GM18508 (cell line): ENCODE data around the gene WDFY2.

Experiments
- ATAC-seq: cut with Tn5 transposase; IDR thresholded peaks from one replicate; pipeline ENCODE4 v1.9.1; 2021; ENCODE audit warnings: moderate number of reproducible peaks; ENCODE audit not compliant: insufficient read depth, unreplicated experiment

Gene WDFY2

DNA sequence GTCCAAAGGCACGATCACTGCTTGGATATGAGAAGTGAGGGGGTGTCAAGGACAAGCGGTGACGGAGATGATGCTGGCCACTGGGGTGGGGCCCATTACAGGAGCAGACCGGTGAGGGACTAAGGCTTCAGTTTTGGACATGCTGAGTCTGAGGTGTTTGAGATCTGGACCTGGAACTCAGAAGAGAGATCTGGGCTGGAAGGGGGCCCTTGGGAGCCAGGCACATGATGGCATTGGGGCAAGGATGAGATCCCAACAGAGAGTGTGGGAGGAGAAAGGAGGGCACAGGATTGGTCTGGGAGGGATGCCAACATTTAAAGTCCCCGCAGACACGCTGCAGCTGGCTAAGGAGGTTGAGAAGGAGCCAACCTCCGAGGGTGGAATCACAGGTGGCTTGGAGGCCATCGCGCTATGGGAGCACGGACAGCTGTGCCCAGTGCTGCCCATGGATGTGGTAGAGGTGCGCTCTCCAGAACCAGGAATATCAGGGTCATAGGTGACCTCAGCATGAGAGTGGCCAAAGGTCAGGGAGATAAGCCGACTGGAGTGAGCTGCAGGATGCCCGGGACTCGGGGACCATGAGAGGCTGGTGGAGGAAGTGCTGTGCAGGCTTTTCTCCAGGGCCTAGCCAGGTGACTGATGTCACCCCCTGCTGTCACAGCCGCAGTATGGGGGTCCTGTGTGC, 197.9 kb downstream of the WDFY2 start:
- no peak for ATAC-seq

DNA sequence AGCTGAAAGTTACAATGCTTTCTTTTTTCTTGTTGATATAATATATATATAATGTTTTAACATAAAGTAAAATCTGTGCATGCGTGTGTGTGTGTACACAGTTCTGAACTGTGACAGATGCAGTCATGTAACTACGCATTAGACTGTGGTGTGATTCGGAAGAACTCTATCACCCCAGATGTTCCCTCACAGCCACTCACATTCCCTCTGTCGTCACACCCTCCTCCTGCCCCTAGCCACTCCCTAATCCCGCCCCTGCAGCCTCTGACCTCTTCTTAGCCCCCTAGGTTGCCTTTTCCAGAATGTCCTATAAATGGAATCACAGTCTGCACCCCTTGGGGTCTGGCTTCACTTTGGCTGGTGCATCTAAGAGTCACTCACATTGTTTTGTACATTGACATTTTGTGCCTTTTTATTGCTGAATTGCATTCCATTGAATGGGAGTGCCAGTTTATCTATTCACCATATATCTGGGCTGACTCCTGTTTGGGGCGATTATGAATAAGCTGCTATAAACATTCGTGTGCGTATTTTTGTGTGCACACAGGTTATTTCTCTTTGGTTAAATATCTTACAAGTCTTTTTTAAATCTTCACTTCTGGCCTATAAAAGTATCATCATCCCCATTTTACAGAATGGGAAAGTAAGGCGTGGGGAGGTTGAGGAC, 199.3 kb downstream of the WDFY2 start:
- ATAC-seq: no peak

DNA sequence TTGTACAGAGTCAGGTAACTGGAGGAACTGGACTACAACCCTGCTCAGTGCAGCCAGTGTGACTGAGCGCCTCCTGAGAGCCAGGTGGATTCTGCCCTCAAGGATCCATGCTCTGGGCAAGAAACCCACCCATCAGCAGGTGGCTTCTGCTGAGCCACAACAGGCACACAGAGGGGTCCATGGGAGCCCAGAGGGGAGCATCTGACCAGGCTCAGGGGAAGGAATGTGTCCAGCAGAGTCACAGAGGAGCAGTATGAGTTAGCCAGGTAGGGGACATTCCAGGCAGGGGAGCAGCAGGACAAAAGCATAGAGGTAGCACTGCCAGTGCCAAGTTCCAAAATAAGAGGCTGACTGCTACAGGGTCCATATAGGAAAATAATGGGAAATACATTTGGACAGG, 199.8 kb downstream of the WDFY2 start:
- no peak for ATAC-seq

DNA sequence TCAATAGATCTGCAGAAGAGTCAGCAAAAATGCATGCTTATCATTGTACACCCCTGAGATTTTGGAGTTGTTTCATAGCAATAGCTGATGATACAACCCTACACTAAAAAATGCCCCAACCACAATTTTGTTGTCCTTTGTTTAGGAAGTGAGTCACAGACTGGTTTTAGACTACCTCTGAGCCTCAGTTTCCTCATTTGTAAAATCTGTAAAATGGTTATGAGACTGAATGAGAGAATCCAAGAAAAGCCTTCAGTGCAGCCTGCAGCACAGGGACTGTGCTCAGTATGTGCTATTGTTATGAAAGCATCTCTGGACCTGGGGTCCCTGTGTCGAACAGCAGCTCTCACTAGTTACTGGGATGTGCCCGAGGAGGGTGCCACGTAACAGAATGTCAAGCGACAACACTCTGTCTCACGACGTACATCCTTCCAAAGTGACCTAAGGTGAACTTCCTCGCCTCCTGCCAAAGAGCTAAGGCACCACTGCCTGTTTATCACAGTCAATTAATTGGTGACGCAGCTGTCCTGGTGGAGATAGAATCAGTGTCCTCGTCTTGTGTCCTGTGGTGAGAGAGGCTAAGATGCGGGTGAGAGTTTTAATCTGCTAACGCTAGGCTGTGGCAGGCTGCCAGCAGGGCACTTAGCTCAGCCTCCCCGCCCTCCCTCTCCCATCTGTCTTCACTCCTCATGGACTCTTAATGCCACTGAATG, 201.6 kb downstream of the WDFY2 start:
- ATAC-seq: no peak

DNA sequence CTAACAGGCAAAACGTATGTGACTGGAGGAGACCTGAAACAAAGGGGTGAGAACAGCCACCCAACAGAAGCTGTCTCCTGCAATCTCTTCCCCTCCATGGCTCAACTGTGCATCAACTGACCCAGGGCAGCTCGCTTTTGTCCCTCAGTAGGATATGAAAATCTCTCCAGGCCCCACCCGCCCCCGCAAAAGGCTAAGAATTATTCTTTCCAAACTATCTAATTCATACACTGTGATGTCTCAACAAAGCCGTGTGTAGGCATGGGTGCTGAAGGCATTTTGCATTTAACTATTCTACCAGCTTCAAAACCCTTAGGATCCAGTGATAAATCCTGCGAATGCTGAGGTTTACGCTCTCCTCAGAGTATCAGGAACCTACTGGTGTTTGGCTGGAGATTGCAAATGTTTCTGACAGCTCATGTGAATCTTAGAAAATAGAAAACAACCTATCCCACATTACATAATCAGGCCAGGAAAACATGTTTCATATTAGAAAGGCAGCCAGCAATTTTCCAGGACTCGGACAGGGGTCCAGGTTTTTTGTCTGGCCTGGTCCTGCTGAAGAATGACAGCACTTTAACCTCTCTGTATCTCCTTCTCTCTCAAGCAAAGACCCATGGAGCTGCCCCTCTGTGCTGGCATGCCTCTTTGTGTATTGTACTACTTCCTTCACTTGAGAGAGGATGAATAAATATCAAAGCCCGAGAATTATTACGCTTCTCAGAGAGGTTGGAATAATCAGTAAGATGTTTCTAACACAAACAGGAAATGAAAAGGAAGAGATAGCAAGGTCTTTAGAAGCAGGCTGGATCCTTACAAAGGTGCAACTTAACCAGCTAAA, 202.4 kb downstream of the WDFY2 start:
- no peak for ATAC-seq

DNA sequence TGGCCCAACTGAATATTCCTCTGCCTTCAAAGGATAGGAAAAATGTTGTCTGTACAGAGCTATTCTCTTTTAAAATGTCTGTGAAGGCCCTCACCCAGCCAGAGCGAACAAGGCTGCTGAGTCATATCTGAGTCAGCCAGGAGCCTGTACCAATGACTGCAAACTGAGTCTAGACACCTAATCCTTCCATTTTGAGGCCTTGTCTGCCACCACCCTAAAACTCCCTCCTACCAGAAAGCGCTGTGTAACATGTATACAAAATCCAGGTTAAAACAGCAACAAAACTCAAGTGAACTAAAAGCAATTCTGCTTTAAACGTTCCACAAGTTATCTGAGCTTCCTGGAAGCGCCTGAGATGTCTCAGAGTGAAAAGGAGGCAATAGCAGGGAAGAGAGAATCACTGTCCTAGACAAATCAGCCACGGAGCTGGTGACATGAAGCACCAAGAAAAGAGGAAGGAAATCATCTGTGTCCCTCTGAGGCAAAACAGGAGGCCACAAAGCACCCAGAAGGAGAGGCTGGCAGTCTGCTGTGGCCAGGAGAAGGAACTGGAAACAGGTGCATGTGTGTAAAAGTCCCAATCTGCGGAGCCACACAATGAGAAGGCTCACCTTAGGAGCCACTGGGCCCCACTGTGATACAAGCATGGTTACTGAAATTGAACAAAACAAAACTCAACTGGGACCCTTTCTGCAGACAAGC, 209.5 kb downstream of the WDFY2 start:
- ATAC-seq: peak; percentile 35

DNA sequence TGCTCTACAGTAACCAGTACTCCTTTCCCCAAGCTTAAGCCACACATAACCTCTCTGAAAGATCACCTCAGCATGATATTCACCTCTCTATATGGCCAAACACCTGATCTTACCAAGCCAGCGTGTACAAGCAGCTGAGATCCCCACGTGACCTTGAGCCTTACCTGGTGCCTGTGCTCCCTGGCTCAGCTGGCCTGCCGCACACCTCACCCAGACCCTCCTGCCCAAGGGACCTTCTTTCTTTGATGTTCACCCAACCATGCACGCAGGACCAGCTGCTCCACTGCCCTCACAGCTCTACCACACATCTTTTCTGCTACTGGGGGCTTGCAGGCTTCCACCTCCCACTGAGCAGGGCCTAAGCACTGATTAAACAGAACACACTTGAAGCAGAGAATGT, 210.7 kb downstream of the WDFY2 start:
- ATAC-seq: no peak

DNA sequence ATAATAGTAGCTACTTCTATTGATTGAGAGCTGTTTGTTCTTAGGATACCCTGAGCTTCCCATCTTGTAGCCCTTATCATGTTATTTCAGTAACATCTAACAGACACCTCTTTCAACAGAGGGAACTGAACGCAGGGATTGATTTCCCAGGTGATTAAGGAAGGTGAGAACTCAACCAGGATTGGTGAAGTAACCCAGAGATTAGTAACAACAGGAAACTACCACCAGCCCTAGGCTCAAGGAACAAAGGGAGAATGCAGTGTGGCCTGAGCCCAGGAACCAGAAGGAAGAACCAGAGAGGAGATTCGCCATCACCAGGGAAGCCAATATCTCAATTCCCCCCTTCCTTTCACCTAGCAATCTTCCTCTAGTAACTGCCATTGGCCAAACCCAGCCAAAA, 211.2 kb downstream of the WDFY2 start:
- ATAC-seq: no peak

DNA sequence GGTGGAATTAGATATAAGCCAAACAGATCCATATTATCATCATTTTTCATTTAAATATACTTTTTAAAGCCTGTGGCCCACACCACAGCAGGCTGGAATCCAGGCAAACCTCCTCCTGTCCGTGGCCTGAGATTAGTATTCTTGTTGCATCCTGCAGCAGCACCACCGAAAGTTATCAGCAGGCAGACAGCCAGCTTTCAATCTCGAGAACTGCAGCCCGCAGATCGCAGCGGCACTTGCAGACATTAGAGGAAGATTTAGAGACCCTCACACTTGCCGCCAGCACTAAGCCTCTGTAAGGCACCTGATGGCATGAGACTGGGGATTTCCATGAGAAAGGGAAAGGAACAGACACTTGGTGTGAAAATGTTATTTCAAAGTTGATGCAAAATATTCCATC, 212.3 kb downstream of the WDFY2 start:
- no peak for ATAC-seq

DNA sequence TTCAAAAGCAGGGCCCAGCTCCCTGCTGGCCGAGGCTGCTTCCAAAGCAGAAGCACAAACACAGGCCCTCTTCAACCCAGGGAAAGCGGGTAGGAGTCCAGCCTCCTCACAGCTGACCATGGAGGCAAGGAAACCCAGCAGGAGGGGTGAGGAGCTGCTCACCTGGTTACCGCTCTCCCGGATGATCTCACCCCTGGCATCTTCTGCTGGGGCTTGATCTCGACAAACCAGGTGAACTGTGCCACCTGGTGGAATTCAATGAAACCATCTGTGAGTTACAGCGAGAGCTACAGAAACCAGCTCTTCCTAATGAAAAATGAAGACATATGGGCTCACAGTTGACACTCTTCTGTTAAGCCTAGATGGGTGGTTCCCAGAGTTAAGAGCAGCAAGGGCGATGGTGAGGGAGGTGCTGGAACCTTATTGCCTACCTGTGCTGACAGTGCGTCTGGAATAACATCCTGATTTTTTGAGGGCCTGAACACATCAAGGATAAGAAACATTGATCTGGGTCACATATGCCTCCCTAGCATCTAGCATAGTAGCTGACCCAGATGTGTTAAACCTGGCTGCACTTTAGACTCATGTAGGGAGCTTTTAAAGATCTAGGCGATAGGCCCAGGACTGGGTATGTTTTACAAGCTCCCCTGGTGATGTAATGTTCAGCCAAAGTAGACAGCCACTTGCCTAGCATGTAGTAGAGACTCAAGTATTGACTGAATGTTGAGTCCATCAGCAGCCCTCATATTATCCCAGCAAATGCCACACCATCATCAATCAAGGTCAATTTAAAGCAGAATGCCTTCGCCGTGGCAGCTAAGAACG, 213.6 kb downstream of the WDFY2 start:
- no peak for ATAC-seq

DNA sequence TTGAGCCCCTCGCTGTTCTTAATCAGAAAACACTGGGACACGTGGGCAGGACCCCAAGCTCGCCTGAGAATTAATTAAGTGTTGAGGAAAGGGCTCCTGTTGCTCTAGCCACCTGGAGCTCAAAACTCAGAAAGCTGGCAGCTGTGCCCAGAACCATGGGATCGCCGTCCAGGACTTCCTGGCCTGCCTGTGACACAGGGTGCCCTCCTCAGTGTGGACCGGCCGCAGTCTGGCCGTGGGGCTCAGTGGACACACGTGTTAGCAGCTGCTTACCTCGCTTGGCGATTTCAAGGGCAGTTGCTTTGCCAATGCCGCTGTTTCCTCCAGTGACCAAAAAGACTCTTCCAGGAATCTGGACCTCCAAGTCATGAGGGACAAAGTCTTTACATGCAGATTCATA, 215.0 kb downstream of the WDFY2 start:
- ATAC-seq: no peak

DNA sequence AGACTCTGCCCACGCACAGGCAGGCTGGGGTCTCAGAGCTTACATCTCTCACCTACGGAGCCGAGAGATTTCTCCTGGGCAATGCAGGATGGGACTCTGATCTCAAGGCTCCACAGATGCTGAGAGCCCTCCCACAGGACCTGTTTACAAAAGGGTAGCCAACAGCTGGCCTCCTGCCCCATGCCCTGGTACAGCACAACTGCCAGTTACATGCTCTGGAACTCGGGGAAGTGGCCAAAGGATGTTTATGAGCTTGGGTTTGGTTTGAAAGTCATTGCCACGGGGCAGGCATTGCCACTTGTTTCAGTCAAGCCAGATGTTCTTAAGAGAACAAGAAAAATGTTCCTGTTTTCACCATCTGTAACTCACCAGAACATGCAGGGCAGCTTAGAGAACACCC, 216.2 kb downstream of the WDFY2 start:
- ATAC-seq: no peak

DNA sequence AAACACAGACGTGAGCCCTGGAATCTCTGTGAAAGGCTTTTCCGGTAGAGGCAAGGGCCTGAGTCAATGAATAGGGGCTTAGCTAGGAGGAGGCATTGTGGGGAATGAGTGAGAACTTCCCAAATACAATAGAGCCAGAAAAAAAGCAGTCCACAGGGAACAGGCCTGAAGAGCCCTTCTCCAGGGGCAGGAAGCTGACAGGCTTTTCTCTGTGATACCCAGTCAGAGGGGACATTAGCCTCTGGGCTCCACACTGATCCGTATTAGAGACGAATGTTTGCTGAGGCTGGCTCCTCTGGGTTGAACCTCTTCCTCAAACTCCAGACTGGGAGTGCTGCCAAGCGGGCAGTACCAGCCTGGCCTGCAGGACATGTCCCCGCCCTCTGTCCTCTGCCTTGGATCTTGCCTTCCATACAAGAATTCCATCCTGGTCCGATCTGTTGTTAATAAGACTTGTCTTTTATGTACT, 217.4 kb downstream of the WDFY2 start:
- no peak for ATAC-seq

DNA sequence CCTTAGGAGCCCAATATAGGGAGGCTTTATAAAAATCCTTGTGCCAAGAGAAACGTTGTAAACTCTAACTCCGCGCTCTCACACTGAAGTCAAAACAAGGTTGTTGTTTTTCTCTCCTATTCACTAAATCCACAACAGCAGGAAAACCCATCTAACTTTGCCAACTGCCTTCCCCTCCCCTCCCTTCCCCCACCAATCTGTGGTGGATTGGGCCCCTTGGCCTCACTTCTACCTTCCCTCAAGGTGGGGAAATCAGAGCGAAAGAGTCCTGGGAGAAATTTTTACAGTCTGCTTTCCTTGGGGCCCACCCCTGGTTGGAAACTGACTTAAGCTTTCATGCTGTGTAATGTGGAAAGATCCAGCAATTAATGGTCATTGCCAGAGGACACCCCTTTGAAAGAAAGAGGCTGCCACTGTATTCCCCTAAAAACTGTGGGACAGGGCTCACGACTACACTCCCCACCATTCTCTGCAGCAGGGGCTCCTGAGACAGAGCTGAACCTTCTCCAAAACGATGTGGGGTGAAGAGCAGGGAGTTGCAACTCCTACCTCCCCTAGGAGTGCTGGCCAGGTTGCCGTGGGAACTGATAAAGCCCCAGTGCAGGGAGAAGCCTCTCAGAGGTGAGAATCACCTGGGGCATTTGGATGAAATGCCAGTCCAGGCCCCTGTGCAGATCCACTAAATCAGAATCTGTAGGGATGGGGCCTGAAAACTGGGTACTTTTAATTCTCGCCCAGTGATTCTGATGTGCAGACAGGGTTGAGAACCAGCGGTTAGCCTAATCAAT, 218.6 kb downstream of the WDFY2 start:
- ATAC-seq: no peak

DNA sequence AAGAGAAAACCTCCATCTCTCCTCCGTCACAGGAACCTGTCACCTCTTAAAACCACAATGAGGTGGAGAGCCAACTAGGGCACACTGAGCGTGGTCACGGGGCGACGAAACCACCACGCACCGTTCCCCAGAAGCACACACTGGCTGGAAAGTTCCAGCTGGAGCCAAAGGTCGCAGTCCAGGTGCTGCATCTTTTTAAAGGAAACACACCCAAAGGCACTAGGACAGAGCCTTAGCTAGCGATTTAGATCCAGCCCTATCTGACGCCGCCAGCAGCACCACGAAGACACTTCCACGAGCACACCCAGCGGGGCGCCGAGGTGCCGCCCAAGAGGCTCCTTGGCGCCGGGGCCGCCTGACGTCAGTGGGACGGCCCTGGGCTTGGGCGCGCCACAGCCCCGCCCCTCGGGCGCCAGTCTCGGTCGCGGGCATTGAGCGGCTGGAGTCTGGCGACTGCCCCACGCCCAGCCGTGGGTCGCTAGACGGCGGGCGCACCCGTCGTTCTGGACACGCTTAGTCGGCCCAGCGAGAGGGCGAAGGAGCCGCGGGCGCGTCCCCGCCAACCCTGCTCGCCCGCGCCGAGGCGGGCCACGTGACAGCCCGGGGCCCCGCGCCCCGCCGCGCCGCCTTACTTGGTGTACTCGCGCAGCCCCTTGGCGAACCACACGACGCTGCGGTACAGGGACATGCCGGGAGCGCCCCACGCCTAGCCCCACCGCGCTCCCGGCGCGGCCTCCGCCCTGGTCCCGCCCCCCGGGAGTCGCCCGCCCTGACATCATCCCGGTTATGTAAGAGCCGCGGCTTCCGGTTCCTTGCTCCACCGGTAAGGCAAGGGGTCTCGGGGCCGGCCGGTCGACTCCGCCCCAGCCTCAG, 219.4 kb downstream of the WDFY2 start, which contains the start of gene DHRS12:
Gene DHRS12 (minus strand): TSS at position 742 of the 873 bp plus-strand sequence. CDS start 4,504 bp downstream, outside the sequence.
- ATAC-seq: peak; percentile 46

DNA sequence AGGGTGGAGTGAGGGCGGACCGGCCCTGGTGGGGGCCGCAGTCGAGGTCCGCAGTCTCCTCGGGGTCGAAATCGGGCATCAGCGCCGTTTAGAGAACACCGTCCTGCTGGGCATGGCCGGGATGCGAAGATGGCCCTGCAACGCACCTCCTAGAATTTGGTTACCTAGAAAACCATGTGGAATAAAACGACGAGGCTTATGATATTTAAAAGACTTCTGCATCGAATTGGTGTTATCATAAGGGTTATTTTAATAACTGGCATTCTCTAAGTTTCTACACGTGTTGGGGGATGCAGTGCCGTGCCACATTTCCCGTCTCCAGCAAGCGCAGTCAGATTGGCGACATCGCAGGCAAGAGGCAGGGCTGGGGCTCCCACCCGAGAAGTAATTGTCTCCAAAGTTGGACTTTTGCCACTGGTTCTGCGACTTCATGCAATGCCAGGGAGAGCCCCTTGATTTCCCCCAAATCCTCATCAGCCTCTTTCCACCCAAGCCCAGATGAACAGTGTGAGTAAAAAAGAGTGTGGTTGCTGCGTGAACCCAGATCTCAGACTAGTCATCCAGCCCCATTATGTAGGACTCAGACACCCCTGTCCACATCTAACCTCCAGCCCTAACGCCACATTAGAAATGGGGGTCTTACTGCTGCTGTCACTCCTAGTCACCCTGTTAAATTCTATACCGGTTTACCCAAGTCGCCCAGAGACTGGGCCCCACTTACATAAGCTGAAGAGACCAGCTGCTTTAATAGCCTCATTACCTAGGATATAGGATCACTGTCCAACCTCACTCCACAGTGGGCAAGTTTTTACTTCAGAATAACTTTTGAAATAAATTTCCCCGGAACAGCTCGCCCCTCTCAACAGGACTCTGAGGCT, 220.3 kb downstream of the WDFY2 start:
- peak; percentile 10 for ATAC-seq
